ENCODE measurements around the gene CHST11.
A peak's percentile ranks its signal among the peaks of the same experiment; 100 is the strongest.
"Not testable (repeated sequence)": the region's sequence is repeated elsewhere in the genome, so short reads cannot be mapped to it uniquely, and the experiment has no call there.

CHST11 gene

DNA sequence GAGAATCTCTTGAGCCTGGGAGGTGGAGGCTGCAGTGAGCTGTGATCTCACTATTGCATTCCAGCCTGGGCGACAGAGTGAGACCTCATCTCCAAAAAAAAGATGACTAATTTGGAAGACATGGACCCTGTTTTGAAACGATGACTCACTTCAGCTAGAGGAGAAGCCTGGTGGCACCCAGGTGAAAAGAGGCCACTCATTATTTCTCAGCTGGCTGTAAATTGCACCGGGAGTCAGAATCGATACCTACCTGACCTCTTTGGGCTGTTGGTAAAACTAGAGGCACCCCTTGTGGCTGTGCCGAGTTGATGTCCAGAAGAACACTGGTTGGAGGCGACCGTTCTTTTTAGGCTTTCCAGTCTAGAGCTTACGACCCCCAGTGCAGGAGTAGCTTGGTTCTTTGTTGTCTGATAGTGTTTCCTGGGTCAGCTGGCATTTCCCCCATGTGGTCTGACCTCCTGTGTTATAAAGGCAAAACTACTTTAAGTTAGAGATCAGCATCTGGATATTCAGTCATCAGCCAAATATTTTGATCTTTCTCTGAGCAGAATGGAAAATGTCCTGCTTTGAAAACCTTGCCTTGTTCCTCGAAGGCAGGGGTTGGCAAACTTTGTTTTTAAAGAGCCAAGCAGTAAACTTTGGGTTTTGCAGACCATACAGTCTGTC, 93.2 kb downstream of the CHST11 start:
- H3K36me3 Mint-ChIP-seq, result peaks cover 17% of the 10 kb centered on the region
- ATAC-seq, result peak; percentile 52
- peaks cover 83% of the 10 kb centered on the region for H3K4me1 Mint-ChIP-seq

GRCh38 chr12:104551313-104551931, 94.7 kb downstream of the CHST11 start:
- Mint-ChIP-seq H3K4me1 (peaks cover 83% of the 10 kb centered on the region), H3K27ac (peak overlapping the region; percentile 20), H3K4me3 (no peak overlapping the region), H3K36me3 (peaks cover 17% of the 10 kb centered on the region), H3K9me3 (no peaks in the 10 kb centered on the region)
- ATAC-seq (no peak), DNase-seq (ENCODE audit: low spot score in 2 of 2) (no peak)

More for the DNA sequence above, 93.2 kb downstream of the CHST11 start:
- Mint-ChIP-seq H3K27ac (no peak overlapping the region), H3K9me3 (no peaks in the 10 kb centered on the region), H3K4me3 (no peak overlapping the region)
- DNase-seq (ENCODE audit: low spot score in 2 of 2), result no peak

DNA sequence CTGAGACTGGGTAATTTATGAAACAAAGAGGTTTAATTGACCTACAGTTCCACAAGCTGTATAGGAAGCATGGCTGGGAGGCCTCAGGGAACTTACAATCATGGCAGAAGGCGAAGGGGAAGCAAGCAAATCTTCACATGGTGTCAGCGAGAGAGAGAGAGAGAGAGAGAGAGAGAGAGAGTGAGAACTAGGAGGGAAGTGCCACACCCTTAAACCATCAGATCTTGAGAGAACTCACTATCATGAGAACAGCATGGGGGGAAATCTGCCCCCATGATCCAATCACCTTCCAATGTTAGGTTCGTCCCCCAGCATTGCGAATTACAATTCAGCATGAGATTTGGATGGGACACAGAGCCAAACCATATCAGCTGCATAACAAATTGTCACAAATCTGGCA, 96.7 kb downstream of the CHST11 start:
- H3K36me3 Mint-ChIP-seq, result peaks cover 22% of the 10 kb centered on the region
- no peak for DNase-seq (ENCODE audit: low spot score in 2 of 2)
- no peaks in the 10 kb centered on the region for H3K9me3 Mint-ChIP-seq
- H3K27ac Mint-ChIP-seq, result peak overlapping the region; percentile 20
- H3K4me3 Mint-ChIP-seq, result no peak overlapping the region
- no peak for ATAC-seq
- H3K4me1 Mint-ChIP-seq, result peaks cover 86% of the 10 kb centered on the region

DNA sequence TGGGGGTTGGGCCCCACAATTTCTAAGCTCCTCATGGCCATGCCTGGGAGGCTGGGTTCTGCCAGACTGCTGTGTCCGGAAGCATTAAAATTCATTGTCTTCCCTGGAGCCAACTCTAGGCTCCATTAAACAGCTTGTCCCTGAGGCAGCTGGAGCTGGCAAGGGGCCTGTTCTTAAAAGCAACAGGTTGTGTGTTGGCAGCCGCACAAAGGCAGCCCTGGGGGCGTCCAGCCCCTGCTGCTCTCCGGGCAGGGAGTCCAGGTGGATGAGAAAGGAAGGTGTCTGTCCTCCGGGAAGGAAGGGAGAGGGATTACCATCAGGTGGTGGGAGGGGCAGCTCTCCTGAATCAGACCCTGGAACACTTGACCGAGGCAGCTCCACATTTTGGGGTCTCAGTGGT, 98.9 kb downstream of the CHST11 start:
- no peak for DNase-seq (ENCODE audit: low spot score in 2 of 2)
- Mint-ChIP-seq H3K36me3 (peaks cover 21% of the 10 kb centered on the region), H3K27ac (peak overlapping the region; percentile 88), H3K9me3 (no peaks in the 10 kb centered on the region), H3K4me3 (no peak overlapping the region), H3K4me1 (peaks cover 79% of the 10 kb centered on the region)
- ATAC-seq, result no peak

DNA sequence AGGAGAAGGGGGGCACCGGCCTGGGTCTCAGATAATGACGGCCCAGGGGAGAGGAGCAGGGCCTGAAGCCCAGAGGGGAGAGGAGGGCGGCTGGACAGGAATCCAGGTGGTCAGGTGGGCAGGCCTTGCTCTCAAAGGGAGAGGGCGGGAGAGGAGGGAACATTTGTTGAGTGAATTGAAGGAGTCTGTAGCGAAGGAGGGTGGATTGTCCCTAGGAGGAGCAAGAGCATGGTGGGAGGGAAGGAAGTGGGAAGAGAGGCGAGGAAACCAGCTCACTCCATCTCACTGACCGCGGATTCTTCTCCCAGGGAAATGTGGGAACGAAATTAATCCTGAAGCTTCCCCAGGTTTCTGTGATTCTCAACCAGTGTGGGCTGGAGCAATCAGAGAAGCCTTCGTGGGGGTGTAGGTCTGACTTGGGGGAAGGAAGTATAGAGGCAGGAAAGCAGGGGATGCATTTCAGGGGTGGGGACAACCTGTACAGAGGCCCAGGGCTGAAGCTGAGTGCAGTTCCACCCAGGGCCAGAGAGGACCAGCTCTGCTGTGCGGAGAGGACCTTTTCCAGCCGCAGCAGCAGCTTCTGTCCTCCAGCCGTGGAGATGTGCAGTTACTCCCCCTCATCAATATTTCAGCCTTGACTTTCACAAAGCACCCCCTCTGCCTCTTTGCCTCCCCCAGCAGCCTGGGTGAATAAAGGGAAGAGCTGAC, 100.9 kb downstream of the CHST11 start:
- Mint-ChIP-seq H3K27ac (peak overlapping the region; percentile 15), H3K4me1 (peaks cover 76% of the 10 kb centered on the region), H3K36me3 (peaks cover 10% of the 10 kb centered on the region), H3K9me3 (no peaks in the 10 kb centered on the region), H3K4me3 (no peak overlapping the region)
- ATAC-seq, result no peak
- no peak for DNase-seq (ENCODE audit: low spot score in 2 of 2)

- Mint-ChIP-seq H3K4me3 (no peak overlapping the region), H3K27ac (peak overlapping the region; percentile 40), H3K36me3 (peaks cover 24% of the 10 kb centered on the region), H3K9me3 (peaks cover 3% of the 10 kb centered on the region), H3K4me1 (peaks cover 61% of the 10 kb centered on the region)
- ATAC-seq (no peak), DNase-seq (ENCODE audit: low spot score in 2 of 2) (no peak)
These were observed 104.1 kb downstream of the CHST11 start for GRCh38 chr12:104560881-104561280.

GRCh38 chr12:104562763-104563162, 106.0 kb downstream of the CHST11 start:
- H3K36me3 Mint-ChIP-seq, result peaks cover 25% of the 10 kb centered on the region

DNA sequence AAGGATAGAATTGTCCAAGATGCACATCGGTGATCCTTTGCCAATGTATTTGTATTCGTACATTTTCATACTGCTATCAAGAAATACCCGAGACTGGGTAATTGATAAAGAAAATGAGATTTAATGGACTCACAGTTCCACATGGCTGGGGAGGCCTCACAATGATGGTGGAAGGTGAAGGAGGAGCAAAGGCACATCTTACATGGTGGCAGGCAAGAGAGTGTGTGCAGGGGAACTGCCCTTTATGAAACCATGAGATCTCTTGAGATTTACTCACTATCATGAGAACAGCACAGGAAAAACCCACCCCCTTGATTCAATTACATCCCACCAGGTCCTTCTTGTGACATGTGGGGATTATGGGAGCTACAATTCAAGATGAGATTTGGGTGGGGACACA, 107.9 kb downstream of the CHST11 start:
- Mint-ChIP-seq H3K36me3 (peaks cover 21% of the 10 kb centered on the region), H3K27ac (peak overlapping the region; percentile 5), H3K4me1 (peaks cover 77% of the 10 kb centered on the region)
- not testable (repeated sequence) for H3K4me3 Mint-ChIP-seq; H3K9me3 Mint-ChIP-seq; ATAC-seq; DNase-seq (ENCODE audit: low spot score in 2 of 2)

More at GRCh38 chr12:104562763-104563162, 106.0 kb downstream of the CHST11 start:
- Mint-ChIP-seq H3K27ac (peak overlapping the region; percentile 5), H3K9me3 (peaks cover 3% of the 10 kb centered on the region), H3K4me3 (no peak overlapping the region), H3K4me1 (peaks cover 63% of the 10 kb centered on the region)
- ATAC-seq, result no peak
- no peak for DNase-seq (ENCODE audit: low spot score in 2 of 2)

GRCh38 chr12:104565606-104566243, 109.0 kb downstream of the CHST11 start:
- H3K9me3 Mint-ChIP-seq, result peaks cover 3% of the 10 kb centered on the region
- H3K4me1 Mint-ChIP-seq, result peaks cover 77% of the 10 kb centered on the region
- ATAC-seq (no peak), DNase-seq (ENCODE audit: low spot score in 2 of 2) (no peak)
- H3K27ac Mint-ChIP-seq, result peak overlapping the region; percentile 63
- no peak overlapping the region for H3K4me3 Mint-ChIP-seq
- H3K36me3 Mint-ChIP-seq, result peaks cover 16% of the 10 kb centered on the region

DNA sequence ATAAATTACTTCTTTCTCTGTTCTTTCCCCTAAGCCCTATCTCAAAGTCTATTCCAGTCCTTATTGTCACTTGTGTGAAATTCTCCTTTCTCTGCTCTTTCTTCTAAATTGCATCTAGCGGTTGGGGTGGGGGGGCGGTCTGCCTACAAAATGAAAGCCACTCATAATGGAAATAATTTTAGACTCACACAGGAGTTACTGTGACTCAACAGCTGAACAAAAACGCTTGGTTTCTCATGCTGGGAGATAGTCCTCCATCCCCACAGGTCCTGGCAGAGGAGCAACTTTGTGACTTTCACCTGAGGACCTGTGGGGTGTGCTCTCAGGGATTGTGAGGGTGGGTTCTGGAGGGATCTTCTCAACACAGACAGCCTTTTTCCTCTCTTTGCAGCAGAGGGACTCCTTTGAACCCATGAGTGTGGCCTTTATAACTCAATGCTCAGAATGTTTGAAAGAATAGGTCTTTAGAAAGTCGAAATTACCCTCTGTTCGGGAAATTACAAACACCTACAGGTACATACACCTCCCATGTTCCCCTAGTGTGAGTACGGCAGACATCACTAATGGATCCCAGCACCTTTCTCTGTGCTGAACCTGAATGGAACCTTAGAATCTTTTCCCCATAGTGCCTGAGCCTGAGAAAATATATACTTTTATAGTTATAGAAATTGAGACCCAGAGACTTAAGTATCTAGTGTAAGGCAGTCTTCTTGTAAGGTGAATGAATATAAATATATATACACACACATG, 109.7 kb downstream of the CHST11 start:
- H3K27ac Mint-ChIP-seq, result peak overlapping the region; percentile 63
- peaks cover 16% of the 10 kb centered on the region for H3K36me3 Mint-ChIP-seq

DNA sequence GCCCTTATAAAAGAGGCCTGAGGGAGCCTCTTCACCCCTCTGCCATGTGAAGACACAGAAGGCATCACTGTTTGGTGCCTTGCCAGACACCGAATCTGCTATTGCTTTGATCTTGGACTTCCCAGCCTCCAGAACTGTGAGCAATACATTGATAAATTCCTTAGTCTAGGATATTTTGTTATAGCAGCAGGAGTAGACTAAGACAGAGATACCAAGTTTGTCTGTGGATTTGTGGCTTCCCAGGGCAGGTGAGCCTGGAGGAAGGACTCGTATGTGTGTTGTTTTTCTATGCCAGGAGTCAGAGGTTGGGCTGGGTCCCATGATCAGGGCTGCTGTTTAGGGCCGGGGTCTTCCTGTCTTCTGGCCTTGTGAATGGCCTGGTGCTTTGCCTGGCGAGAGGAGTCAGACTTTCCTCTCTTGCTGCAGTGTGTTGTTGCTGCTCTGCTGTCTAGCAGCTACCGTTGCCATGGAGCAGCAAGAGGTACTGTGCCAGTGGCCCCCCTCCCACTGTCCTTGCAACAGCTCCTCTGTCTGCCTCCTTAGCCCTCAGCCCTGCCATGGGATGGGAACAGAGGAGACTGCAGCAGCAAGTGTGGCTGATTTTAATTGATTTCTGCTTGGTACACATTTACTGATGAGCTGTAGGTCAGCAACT, 111.2 kb downstream of the CHST11 start:
- peaks cover 73% of the 10 kb centered on the region for H3K4me1 Mint-ChIP-seq
- peaks cover 3% of the 10 kb centered on the region for H3K9me3 Mint-ChIP-seq
- peak overlapping the region; percentile 52 for H3K27ac Mint-ChIP-seq
- H3K36me3 Mint-ChIP-seq, result peaks cover 21% of the 10 kb centered on the region
- DNase-seq (ENCODE audit: low spot score in 2 of 2), result no peak
- H3K4me3 Mint-ChIP-seq, result peak overlapping the region; percentile 70
- ATAC-seq, result no peak

More for the DNA sequence above, 109.7 kb downstream of the CHST11 start:
- peaks cover 75% of the 10 kb centered on the region for H3K4me1 Mint-ChIP-seq
- ATAC-seq (peak; percentile 38), DNase-seq (ENCODE audit: low spot score in 2 of 2) (peak in 1 of 2 donors; percentile 55)
- no peak overlapping the region for H3K4me3 Mint-ChIP-seq
- H3K9me3 Mint-ChIP-seq, result peaks cover 3% of the 10 kb centered on the region

GRCh38 chr12:104568487-104568868, 111.7 kb downstream of the CHST11 start:
- no peak for DNase-seq (ENCODE audit: low spot score in 2 of 2)
- H3K9me3 Mint-ChIP-seq, result peaks cover 3% of the 10 kb centered on the region
- peaks cover 68% of the 10 kb centered on the region for H3K4me1 Mint-ChIP-seq
- peak overlapping the region; percentile 70 for H3K4me3 Mint-ChIP-seq
- H3K36me3 Mint-ChIP-seq, result peaks cover 21% of the 10 kb centered on the region
- H3K27ac Mint-ChIP-seq, result peak overlapping the region; percentile 52
- ATAC-seq, result no peak

- DNase-seq (ENCODE audit: low spot score in 2 of 2) (no peak), ATAC-seq (no peak)
- peaks cover 64% of the 10 kb centered on the region for H3K4me1 Mint-ChIP-seq
- H3K27ac Mint-ChIP-seq, result peak overlapping the region; percentile 52
- peaks cover 3% of the 10 kb centered on the region for H3K9me3 Mint-ChIP-seq
- H3K36me3 Mint-ChIP-seq, result peaks cover 17% of the 10 kb centered on the region
- peak overlapping the region; percentile 70 for H3K4me3 Mint-ChIP-seq
These were observed 112.2 kb downstream of the CHST11 start for GRCh38 chr12:104568935-104569334.
